GM19351 (cell line): Measurements from ENCODE around the gene GALNT15.

ENCODE experiments used
- ATAC-seq: cut with Tn5 transposase; IDR thresholded peaks from one replicate; pipeline ENCODE4 v1.9.1; 2021; ENCODE audit warnings: mild to moderate bottlenecking, moderate library complexity; ENCODE audit not compliant: unreplicated experiment

The GALNT15 gene

GRCh38 chr3:16151109-16151508 is 23.4 kb upstream of the GALNT15 start:
- no peak for ATAC-seq

- no peak for ATAC-seq
Measured at GRCh38 chr3:16168211-16168610, 6.3 kb upstream of the GALNT15 start.

- ATAC-seq, result no peak
Measured at GRCh38 chr3:16171009-16171408, 3.5 kb upstream of the GALNT15 start.

- ATAC-seq, result no peak
Measured at GRCh38 chr3:16171825-16172224, 2.7 kb upstream of the GALNT15 start.

GRCh38 chr3:16173283-16174025 is 1.0 kb upstream of the GALNT15 start:
- ATAC-seq, result no peak

- ATAC-seq, result no peak
Measured at GRCh38 chr3:16174026-16174355, 489 bp upstream of the GALNT15 start.

GRCh38 chr3:16174976-16175901 is 759 bp downstream of the GALNT15 start:
- ATAC-seq, result no peak

- ATAC-seq, result no peak
Measured at GRCh38 chr3:16176391-16177030, 2.0 kb downstream of the GALNT15 start.

GRCh38 chr3:16177382-16177781 is 2.9 kb downstream of the GALNT15 start:
- ATAC-seq, result no peak

GRCh38 chr3:16177962-16178627 is 3.6 kb downstream of the GALNT15 start:
- ATAC-seq, result peak; percentile 70

GRCh38 chr3:16178628-16178988 is 4.1 kb downstream of the GALNT15 start:
- ATAC-seq, result peak; percentile 16

GRCh38 chr3:16179261-16179660 is 4.8 kb downstream of the GALNT15 start:
- no peak for ATAC-seq

GRCh38 chr3:16179771-16180736 is 5.6 kb downstream of the GALNT15 start:
- no peak for ATAC-seq

- ATAC-seq, result no peak
Measured at GRCh38 chr3:16180737-16181134, 6.3 kb downstream of the GALNT15 start.

GRCh38 chr3:16181361-16181760 is 6.9 kb downstream of the GALNT15 start:
- no peak for ATAC-seq

- no peak for ATAC-seq
Measured at GRCh38 chr3:16182183-16182582, 7.7 kb downstream of the GALNT15 start.

GRCh38 chr3:16182612-16183011 is 8.1 kb downstream of the GALNT15 start:
- no peak for ATAC-seq

GRCh38 chr3:16183082-16183481 is 8.6 kb downstream of the GALNT15 start:
- no peak for ATAC-seq

- no peak for ATAC-seq
Measured at GRCh38 chr3:16183601-16184270, 9.3 kb downstream of the GALNT15 start.
